Breast epithelium (tissue), 3 donors: ENCODE measurements around the gene NEK11.

Experiments used
- CTCF ChIP-seq, 3 donors: fragments of 450-650 bp; IDR thresholded peaks; one replicate each; pipeline ENCODE4 v1.5.1; 2016 to 2017; ENCODE audit warnings: antibody characterized with exemption in 3 of 3, mild to moderate bottlenecking in 3 of 3, moderate library complexity in 3 of 3
- POLR2A ChIP-seq: fragments of 450-650 bp; IDR thresholded peaks from one replicate; pipeline ENCODE4 v1.6.1; 2016; ENCODE audit warnings: antibody characterized with exemption, mild to moderate bottlenecking, moderate library complexity
- POLR2AphosphoS5 ChIP-seq, 3 donors: sonication (generic); formaldehyde crosslinking; IDR thresholded peaks; one replicate each; pipeline ENCODE4 v1.6.1; 2017; ENCODE audit warnings: antibody characterized with exemption in 3 of 3

- TF ChIP-seq CTCF (IDR thresholded peaks at IDR 0.05): no peak
- TF ChIP-seq POLR2A: no peak
- no peak for TF ChIP-seq POLR2AphosphoS5 (IDR thresholded peaks at IDR 0.05)
These were observed 114.2 kb downstream of the NEK11 start for GRCh38 chr3:131140891-131141290.
